HuH-7.5 (cell line): ENCODE results near the gene SH3GL2.

ENCODE experiments used
- DNase-seq: peaks from one replicate; pipeline ENCODE4 v3.0.0; 2011; ENCODE audit warnings: low spot score

Gene SH3GL2

GRCh38 chr9:17660158-17660557 lies 81.3 kb downstream of the SH3GL2 start:
- DNase-seq = no peak

- no peak for DNase-seq
These were observed 86.6 kb downstream of the SH3GL2 start for GRCh38 chr9:17665450-17665849.

- no peak for DNase-seq
These were observed 90.3 kb downstream of the SH3GL2 start for GRCh38 chr9:17669206-17669605.

GRCh38 chr9:17682684-17683083 lies 103.8 kb downstream of the SH3GL2 start:
- no peak for DNase-seq

GRCh38 chr9:17688834-17689233 lies 110.0 kb downstream of the SH3GL2 start:
- DNase-seq = no peak

GRCh38 chr9:17694336-17694735 lies 115.5 kb downstream of the SH3GL2 start:
- no peak for DNase-seq

- DNase-seq = no peak
These were observed 116.6 kb downstream of the SH3GL2 start for GRCh38 chr9:17695482-17695881.

- no peak for DNase-seq
These were observed 120.9 kb downstream of the SH3GL2 start for GRCh38 chr9:17699615-17700330.

- DNase-seq = no peak
These were observed 127.5 kb downstream of the SH3GL2 start for GRCh38 chr9:17706347-17706746.

GRCh38 chr9:17719053-17719452 lies 140.2 kb downstream of the SH3GL2 start:
- DNase-seq = no peak

GRCh38 chr9:17721954-17722353 lies 143.1 kb downstream of the SH3GL2 start:
- DNase-seq = no peak

- DNase-seq = no peak
These were observed 144.8 kb downstream of the SH3GL2 start for GRCh38 chr9:17723656-17724055.

- no peak for DNase-seq
These were observed 146.6 kb downstream of the SH3GL2 start for GRCh38 chr9:17725399-17726010.

GRCh38 chr9:17726298-17726697 lies 147.4 kb downstream of the SH3GL2 start:
- DNase-seq = no peak

- DNase-seq = no peak
These were observed 152.0 kb downstream of the SH3GL2 start for GRCh38 chr9:17730899-17731298.

GRCh38 chr9:17731308-17731707 lies 152.4 kb downstream of the SH3GL2 start:
- no peak for DNase-seq

- DNase-seq = no peak
These were observed 155.8 kb downstream of the SH3GL2 start for GRCh38 chr9:17734674-17735073.

- DNase-seq = no peak
These were observed 157.0 kb downstream of the SH3GL2 start for GRCh38 chr9:17735859-17736258.

- DNase-seq = no peak
These were observed 160.2 kb downstream of the SH3GL2 start for GRCh38 chr9:17739022-17739421.

- DNase-seq = no peak
These were observed 160.9 kb downstream of the SH3GL2 start for GRCh38 chr9:17739736-17740135.

- no peak for DNase-seq
These were observed 163.2 kb downstream of the SH3GL2 start for GRCh38 chr9:17742067-17742466.

GRCh38 chr9:17744786-17745185 lies 165.9 kb downstream of the SH3GL2 start:
- DNase-seq = no peak

GRCh38 chr9:17750269-17750668 lies 171.4 kb downstream of the SH3GL2 start:
- DNase-seq = no peak

- no peak for DNase-seq
These were observed 172.6 kb downstream of the SH3GL2 start for GRCh38 chr9:17751486-17751885.
